Smooth muscle cell of the brain vasculature (primary cell): ENCODE data around the gene BCAP31.
A peak's percentile ranks its signal among the peaks of the same experiment; 100 is the strongest.

ENCODE experiments used
- DNase-seq: peaks from one replicate; pipeline ENCODE4 v3.0.0-alpha.2; 2012; ENCODE audit warnings: low read depth, low spot score

BCAP31 gene

GRCh38 chrX:153674219-153674851 lies 49.9 kb downstream of the BCAP31 start:
- no peak for DNase-seq

GRCh38 chrX:153673428-153674218 lies 50.6 kb downstream of the BCAP31 start, which contains the start of gene PNCK:
Gene PNCK (minus strand): TSS chrX:153673813. CDS start chrX:153673076, 737 bp downstream.
- no peak for DNase-seq

DNA sequence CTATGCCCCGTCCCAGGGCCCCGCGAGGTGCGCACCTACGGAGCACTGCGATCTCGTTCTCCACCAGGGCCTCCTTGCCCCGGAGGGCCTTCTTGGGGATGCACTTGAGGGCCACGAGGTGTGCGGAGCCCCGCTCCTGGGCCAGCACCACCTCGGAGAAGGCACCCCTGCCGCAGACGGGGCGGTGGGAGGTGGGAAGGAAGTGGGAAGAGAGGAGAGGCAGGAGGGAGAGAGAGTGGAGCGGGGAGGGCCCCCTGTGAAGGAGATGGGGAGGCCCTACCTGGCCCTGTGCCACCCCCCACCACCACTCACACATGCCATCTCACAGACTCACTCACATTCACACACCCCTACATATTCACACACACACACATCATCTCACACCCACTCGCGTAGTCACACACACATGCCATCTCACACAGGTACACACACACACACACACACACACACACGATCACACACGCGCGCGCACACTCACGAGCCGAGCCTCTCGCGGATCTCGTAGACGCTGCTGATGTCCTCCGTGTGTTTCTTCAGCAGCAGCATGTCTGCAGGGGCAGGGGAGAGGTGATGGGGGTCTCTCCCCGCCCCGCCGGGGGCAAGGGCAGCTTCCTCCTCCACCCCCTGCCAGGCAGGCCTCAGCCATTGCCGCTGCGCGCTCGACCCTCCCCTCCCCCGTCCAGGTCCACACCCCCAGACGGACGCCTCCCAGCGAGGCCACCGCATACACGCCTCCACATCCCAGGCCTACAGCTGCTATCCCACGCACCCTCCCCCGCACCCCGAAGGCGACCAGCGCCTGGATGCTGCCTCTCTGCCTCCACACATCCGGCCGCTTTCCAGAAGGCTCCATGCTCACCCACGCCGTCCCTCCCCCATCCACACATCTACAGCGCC lies 51.4 kb downstream of the BCAP31 start:
- no peak for DNase-seq

GRCh38 chrX:153671589-153672530 lies 52.3 kb downstream of the BCAP31 start:
- DNase-seq, result no peak

DNA sequence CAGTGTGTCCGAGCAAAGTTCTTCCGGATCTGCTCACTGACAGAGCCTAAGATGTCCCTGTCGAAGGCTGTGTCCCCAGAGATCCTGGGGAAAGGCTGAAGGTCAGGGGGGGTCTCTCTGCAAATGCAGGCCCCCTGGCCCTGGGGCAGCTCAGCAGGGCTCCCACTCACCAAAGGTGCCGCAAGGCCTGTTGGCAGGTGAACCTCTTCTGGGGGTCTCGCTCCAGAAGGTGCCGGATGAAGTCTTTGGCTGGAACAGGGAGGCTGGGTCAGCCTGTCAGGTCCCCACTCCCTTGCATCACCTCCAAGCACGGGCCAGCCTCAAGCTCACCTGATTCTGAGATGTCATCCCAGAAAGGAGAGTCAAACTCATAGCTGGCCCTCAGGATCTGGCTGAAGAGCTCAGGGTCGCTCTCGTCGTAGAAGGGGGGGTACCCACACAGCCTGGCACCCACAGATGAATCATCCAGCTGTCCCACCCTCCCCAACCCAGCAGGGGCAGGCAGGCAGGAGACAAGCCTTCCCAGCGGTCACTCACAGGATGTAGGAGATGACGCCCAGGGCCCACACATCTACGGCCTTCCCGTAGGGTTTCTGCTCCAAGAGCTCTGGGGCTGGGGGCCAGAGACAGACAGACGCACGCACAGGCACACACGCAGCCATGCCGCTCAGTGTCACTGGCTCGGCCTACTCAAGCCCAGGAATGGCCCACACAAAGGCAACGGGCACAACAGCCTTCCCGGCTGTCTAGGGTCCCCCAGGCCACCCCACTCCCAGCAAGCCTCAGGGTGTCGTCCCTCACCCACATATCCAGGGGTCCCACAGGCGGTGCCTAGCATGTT lies 53.2 kb downstream of the BCAP31 start:
- no peak for DNase-seq

DNA sequence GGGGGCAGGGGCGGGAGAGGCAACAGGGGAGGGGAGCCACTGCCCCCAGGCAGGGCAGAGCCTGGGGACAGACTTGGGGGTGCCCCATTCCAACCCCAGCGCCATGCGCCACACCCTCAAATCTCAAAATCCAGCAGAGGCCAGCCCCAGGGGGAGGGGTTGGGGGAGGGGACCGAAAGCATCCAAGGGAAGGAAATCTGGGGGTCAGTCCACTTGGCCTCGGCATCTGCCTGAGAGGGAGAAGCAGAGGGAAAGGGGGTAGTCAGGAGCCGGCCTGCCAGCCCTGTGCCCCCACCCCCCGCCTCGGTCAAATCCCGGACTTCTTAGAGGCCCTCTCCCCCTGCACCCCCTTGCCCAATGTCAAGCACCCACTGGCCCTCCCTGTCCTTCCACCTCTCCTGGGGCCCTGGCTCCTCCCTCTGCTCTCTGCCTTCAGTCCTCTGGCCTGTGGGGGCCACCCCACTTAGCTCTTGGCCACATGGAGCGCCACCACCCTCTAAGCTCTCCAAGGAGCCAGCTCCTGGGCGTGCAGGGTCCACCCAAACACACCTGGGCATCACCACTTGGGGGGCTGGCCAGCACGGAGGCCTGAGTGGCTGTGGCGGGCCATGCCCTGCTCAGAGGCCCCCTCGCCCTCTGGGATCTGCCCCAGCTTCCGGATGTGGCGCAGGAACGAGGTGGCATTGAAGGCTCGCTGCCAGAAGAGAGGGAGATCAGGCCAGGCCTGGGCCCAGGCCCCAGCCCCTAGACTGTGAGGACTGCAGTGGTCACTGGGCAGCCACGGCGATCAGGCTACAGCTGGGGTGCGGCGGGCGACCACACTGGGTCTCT lies 54.1 kb downstream of the BCAP31 start:
- DNase-seq, result no peak

DNA sequence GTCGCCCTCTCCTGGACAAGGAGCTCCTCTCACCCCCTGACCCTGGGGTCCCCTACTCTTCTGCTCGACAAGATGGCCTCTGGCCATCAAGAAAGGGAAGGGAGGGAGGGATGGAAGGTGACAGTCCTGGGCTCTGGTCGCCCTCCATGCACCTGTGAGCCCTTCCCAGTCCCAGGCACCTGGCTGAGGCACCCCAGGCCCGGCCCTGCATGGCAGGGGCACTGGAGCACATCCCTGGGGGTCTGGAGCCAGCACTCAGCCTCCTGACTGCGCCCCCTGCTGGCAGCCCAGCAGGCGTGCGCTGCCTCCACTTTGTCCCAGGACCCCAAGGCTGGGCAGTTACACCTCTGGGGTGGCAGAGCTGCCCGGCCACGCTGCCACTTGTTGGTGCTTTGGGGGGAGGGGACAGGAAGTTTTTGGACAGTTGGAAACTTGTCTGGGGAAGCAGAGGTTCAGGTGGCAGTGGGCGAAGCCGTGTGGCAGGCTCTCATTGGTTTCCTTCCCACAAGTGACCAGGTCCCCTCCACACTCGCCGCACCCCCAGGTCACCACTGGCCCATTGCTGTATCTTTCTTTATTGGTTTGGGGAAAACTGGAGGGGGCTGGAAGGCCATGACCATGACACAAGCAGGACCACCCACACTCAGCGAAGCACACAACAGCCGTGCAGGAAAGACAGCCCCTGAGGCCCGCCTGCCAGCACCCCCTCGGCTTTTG lies 54.9 kb downstream of the BCAP31 start:
- DNase-seq, result no peak

- DNase-seq, result no peak
These were observed 55.6 kb downstream of the BCAP31 start for GRCh38 chrX:153668423-153669173.

DNA sequence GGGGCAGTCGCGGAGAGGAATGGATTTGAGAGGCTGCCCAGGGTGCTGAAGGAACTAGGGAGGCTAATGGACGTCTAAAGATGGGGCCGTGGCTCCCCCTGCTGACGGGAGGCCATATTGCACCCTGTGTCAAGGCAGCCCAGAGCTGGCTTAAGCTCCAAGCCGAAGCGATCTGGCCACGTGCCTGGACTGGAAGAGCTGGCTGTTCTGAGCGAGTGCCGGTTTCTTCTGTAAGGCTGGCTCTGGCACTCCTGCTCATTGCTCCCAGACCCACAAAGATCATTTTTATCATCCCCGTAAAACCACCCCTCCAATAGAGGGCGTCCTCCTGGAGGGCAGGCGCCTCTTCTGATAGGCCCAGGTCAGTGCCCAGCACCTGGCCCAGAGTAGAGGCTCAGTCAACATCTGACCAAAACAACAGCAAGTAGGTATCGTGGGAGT lies 56.2 kb downstream of the BCAP31 start:
- peak; percentile 44 for DNase-seq

GRCh38 chrX:153667281-153667955 lies 56.8 kb downstream of the BCAP31 start:
- DNase-seq, result no peak

- no peak for DNase-seq
These were observed 58.4 kb downstream of the BCAP31 start for GRCh38 chrX:153665726-153666306.

DNA sequence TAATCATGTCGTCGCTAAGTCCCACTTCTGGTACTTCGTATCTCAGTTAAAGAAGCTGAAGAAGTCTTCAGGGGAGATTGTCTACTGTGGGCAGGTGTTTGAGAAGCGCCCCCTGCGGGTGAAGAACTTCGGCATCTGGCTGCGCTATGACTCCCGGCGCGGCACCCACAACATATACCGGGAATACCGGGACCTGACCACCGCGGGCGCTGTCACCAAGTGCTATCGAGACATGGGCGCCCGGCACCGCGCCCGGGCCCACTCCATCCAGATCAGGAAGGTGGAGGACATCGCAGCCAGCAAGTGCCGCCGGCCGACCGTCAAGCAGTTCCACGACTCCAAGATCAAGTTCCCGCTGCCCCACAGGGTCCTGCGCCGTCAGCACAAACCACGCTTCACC lies 61.9 kb downstream of the BCAP31 start:
- no peak for DNase-seq

DNA sequence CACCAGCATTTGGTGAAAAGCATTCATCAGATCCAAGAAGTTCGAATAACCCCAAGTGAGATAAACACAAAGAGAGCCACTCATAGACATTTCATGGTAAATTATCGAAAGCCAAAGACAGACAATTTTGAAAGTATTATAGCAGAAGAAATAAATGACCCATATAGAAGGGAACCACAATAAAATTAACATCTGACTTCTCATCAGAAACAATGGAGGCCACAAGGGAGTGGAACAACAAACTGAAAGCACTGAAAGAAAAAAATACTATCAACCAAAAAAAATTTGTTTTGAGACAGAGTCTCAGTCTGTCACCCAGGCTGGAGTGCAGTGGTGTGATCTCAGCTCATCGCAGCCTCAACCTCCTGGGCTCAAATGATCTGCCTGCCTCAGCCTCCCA lies 64.9 kb downstream of the BCAP31 start:
- DNase-seq, result no peak

DNA sequence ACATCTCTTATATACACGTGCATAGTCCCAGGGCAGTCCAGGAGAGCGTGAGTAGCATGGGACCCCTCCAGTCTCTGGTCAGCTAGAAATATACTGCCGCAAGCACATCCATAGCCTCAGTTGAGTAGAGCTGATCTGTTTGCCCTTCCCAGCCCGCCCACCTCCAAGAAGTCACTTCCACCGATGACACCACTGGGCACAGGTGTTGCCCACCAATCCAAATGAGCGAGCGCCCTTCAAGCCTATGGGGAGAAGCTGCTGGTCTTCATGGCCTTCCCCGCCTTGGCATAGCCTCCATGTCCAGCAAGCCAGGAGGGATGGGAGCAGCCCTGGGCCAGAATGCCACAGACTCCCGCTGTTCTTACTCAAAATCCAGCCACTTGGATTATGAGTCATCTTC lies 67.0 kb downstream of the BCAP31 start:
- no peak for DNase-seq

- DNase-seq, result no peak
These were observed 70.6 kb downstream of the BCAP31 start for GRCh38 chrX:153653556-153653955.

DNA sequence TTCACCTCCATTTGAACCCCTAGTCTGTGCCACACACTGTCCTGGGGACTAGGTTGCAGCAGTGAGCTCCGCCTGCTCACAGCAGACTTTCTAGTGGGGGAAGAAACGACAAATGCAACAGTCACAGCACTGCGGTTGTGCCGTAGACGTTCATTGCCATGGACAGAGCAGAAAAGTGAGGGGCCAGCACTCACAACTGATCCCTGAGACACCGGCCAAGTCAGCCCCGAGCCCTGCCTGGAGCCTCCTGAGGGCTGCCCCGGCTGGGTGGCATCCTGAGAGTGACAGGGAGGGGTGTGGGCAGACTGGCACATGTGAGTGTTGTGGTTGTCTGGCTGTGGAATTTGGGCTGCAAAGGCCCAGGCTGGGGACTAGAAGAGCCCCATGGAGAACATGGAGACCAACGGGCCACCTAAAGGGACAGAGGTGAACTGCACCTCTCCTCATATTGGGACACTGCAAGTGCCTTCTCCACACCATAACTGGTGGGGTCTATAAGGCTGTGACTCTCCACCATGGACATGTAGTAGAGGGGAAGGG lies 72.6 kb downstream of the BCAP31 start:
- DNase-seq, result no peak

DNA sequence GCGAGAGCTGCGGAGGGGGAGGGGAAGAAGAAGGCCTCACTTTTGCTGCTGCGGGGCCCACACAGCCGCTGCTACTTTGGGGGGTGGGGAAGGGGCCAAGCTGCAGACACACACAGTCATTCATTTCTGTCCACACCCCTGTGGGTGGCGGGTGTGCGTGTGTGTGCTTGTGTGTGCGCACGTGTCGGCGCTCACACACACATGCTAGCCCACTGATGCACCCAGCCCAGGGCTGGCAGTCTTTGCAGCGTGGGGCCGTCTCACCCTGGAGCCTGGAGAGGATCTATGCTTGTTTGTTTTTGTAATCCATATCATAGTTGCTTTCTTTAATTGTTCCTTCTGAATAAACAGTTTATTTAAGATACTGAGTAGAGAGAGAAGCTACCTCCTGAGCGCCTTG lies 73.2 kb downstream of the BCAP31 start:
- DNase-seq, result no peak
